Measurements from ENCODE around the gene NUAK2.
"Not testable (repeated sequence)": the region's sequence is repeated elsewhere in the genome, so short reads cannot be mapped to it uniquely, and the experiment has no call there.

Gene NUAK2

DNA sequence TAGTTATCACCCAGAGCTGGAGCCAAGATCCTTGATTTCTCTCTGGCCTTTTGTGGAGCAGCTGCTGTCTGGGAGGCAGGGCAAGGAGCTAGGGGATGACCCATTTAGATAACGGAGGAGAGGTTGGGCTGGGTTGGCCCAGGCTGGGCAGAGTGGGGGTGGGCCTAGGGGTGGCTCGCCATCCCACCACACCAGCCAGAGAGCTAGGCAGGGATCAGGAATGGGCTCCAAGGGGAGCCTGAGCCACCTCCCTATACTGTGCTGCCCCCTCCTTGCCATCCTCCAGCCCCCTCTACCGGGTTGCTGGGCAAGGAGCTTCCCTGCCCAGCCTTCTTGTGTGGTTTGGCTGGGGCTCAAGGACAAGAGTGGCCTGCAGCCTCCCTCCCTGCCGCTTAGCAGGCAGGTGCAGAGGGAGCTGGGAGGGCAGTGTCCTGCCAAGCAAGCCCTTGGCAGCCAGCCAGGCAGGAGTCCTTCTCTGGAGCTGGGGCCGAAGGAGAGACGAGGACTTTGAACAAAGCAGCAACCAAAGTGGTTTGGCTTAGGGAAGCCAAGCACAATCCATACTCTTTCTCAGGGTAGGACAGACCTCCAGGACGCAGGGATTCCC lies 4.1 kb downstream of the NUAK2 start:
- DNase-seq, result peak; percentile 90 to 97

DNA sequence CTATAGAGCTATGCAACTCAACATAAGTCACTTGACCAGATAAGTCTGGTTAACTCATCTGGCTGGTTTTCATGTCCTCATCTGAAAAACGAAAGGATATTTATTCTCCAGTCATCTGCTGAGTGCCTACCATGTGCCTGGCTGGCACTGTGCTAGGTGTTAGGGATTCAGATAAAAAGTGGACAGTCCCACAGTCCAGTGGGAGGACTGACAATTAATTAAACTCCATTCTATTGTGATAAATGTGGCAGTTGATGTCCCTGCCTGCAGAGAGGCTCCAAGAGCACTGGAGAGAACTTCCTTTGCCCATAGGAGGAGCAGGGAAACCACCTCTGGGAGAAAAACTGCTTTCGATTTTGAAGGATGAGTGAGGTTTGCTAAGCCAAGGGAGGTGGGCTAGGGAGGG lies 5.4 kb downstream of the NUAK2 start:
- DNase-seq, result no peak

DNA sequence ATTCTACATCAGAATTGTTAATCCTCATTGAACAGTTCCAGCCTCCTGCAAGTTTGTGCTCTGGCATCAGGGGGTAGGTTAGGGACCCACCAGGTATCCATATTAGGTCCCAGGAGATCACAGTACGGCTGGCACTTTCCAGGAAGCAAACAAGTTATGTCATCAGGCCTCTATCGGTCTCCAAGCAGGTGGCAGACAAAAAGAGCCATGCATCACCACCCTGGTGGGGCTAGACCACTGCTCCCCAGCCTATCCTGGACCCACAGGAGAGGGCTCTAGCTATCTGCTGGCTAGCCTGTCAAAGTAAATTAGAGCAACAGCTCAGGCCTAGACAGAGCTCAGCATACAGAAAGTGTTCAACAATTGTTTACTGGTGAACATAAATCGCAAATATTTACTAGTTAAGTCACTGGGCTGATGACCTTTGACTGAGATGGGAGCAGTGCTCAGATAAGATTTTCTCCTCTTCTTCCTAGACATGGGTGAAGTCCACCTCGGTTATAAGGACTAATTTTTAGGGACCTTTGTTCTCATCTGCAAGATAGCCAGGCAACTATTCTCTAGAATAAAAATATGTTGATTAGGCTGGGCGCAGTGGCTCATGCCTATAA lies 6.4 kb downstream of the NUAK2 start:
- DNase-seq, result peak; percentile 32 to 49

DNA sequence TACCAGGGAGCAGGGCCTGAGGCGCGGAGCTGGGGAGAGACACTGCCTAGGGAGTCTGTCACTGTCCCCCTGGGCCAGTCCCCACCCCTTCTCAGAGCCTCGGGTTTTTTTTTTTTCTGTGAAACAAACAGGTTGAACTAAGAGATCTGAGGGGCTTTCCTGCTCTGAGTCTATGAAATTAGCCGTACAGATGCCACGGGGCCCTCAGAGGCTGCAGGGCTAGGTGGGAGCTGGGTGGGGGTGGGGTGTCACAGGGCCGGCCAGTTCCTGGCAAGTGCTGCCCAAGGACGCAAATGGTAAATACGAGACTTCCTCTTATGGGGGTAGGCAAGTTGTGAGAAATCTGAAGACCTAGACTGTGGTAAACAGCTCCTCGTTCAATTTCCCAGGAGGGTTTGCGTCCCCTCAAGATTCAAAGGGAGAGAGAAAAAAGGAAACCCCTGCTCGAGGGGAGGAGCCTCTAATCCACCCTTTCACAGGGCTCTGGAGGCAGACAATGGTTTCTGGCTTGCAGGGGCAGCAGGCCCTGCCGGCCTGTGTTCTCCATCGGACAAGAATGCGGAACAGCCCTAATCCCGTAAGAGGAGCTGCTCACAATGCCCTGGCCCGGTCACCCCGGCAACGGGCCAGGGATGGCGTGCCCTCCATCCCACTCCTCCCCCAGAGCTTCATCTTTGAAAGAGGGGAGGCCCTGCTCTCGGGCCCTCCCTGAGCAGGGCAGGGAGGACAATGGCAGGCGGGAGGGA lies 7.8 kb downstream of the NUAK2 start:
- no peak for DNase-seq

DNA sequence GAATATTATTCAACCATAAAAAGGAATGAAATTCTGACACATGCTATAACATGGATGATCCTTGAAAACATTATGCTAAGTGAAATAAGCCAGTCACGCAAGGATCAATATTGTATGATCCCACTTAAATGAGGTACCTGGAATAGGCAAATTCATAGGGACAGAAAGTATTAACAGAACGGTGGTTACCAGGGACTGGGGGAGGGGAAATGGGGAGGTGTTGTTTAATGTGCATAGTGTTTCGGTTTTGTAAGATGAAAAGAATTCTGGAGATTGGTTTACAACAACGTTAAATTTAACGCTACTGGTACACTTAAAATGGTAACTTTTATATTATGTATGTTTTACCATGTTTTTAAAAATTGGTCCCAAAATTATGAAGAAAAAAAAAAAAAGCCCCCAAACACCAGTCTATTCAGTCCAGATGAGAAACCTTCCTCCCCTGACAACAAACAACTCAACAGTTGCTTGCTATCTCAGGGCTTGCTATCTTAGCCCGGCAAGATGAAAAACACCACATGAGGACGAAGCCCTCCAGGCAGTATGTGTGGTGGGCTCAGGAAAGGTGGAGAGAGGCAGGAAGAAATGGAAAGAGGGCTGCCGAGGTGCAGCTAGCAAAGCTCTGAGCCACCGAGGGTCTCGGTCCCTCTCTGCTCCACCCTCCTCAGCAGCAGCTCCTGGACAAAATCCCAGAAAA lies 8.5 kb downstream of the NUAK2 start:
- no peak for DNase-seq

DNA sequence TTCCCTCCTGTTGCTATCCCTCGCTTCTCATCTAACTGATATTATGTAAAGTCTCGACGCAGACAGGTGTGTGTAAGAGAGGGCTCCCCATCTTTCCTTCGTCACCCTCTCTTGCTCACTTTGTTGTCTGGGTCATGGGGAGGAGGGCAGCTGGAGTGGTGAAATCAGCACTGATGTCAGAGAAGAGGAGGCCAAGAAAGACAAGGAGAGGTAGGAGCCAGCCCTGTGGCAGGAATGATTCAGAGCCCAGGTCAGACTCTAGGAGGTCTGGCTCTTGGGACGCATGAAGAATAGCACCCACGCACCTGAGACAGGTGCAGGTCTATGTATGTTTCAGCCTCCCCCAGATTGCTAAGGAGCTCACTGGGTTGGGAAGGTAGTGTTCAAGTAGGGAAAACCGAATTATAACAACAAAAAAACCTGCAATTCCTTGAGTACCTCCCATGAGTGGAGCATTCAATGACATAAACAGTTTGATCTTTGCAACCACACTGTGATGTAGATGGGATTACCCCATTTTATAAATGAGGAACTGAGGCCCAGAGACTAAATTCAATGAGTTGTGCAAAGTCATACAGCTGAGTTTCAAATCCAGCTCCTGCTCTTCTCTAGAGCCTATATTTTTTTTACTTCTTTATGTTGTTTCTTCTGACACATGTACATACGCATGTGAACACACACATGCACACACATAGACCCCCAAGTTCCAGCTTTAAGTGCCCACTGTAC lies 10.4 kb downstream of the NUAK2 start:
- no peak for DNase-seq

DNA sequence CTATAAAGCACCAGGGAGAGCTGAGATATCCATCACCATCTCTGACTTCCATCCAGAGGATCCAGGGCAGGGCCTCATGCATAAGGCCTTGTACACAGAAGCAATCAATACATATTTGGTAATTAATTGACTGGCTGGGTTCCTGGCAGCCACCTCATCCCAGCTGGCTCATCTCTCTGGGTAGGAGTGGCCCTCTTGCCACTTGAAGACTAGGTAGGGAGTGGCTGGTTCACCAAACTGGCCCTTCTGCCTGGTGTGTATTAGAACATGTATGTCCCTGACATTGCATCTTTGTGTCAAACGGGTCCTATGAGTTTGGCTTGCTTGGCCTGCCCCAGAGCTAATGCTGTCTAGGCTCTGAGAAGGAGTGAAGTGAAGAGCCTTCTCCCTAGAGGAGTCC lies 11.8 kb downstream of the NUAK2 start:
- DNase-seq, result no peak

DNA sequence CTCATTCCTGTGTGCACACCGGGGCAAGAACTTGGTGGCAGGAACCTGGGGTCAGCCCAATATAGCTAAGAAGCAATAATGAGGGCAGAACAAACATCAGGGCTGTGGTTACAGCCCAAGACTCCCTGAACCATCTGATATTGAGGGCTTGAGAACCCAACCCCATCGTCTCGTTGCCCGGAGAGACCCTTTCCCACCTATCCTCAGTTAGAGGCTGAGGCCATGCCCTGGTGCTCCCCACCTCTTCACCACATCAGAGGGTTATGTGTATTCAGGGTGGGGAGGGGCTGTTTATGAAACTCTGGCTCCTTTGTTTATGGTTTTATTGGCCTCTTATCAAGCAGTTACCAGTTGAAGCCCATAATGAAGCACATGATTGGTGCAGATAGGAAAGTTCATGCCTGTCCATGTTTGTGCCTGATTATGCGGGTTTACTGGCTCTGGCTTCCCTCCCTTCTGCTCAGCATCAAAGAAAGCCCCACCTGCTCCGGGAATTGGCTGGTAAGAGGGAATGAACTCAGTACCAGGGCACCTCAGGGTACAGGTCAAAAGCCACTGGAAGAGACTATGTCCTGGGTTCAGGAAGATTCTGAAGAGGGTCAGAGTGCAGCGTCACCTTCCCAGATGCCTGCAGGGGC lies 14.5 kb downstream of the NUAK2 start:
- no peak for DNase-seq

DNA sequence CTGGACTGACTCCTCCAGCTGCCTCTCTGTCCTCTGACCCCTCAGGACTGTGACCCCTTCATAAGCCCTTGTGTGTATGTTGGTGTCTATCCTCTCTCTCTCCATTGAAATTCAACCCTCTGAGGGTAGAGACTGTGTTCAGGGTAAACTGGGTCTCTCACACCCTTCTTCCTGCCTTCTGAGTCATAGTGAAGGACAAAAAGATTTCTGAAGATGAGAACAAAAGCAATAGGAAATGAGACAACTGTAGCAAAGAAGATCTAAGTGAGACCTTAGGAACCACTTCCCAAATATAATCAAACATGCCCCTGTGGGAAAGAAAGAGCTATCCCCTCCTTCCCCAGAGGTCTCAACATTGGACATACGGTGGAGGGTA lies 16.9 kb downstream of the NUAK2 start:
- no peak for DNase-seq

DNA sequence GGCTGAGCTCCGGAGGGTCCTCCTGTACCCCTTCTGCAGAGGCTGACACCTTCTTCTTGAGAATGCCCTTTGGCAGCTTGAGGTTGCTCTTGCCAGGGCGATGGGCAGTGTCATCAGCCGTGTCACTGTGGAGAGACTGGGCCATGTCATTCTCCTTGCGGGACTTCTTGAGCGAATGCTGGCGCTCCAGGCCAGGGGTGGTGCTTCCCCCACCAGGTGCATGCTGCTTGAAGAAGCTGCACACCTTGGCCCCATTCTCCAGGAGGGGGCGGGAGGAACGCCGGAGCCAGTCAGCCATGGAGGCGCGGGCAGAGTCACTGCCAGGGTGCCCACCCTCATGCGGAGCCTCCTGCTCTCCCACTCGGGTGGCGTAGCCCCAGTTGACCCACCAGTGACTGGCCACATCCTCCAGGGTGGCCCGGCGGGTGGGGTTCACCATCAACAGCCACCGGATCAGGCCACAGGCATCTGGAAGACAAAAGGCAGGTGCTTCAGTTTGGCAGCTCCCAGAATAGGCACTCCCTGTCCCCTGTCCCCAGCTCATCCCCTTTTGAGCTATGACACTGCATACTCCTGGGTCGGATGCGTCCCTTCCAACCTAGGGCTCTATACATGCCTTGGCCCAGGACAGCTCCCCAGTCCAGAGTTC lies 17.4 kb downstream of the NUAK2 start:
- no peak for DNase-seq

DNA sequence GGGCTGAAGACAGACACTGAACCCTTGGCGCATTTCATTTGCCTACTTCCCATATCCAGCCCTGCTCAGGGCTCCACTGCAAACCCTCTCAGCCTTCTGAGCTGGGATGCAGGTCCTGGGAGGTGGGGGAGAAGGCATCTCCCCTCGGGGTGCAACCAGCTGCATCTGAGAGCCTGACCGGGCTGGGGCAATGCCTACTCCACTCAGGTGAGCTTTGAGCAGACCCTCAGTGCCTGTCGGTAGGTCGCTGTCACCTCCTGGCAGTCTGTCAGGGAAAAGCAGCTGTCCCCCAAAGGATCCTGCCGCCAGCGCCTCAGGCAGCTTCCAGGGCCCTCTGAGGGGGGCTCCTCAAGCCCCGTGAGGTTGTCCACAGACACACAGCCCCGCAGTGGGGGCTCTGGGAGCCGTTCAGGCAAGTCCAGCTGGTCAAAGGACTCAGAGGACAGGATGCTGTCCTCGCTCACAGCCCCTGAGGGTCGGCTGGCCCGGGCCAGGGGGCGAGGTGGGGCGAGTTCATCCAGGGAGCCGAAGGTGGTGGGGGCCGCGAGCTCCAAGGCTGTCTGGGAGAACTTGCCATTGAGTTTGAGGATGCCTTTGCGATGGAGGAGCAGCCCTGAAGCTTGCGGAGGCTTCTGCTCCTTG lies 18.2 kb downstream of the NUAK2 start:
- no peak for DNase-seq

DNA sequence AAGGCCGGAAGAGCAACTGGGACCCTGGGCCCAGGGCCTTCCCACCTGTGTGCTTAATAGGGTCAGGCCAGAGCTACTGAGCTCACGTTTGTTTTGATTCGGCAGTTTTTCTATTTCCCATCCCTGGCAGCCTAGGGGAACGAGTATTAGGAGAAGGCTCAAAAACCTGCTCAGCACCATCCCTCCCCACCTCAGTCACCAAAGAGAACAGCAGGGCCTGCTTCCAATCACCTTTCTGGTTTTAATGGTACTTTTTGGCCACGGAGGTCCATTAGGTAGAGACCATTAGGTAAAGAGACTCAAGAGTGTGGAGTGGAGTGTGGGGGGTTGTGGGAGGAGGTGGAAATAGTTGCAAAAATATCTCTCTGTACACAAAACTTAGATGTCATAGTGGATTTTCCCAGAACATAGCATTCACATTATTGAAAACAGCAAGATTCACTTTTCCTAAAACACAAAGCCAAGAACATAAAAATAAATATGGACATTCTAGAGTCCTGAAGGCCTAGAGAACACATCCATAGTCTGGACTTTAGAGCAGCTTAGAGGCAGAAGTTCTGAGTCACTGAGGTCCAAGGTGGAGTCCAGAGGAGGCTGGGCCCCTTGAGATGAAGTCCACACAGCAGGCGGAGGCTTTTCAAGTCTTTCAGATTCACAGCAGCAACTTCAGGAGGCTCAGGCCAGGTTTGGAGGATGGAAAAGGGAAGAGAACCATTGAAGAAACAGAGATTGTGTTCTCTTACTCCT lies 19.5 kb downstream of the NUAK2 start:
- no peak for DNase-seq

DNA sequence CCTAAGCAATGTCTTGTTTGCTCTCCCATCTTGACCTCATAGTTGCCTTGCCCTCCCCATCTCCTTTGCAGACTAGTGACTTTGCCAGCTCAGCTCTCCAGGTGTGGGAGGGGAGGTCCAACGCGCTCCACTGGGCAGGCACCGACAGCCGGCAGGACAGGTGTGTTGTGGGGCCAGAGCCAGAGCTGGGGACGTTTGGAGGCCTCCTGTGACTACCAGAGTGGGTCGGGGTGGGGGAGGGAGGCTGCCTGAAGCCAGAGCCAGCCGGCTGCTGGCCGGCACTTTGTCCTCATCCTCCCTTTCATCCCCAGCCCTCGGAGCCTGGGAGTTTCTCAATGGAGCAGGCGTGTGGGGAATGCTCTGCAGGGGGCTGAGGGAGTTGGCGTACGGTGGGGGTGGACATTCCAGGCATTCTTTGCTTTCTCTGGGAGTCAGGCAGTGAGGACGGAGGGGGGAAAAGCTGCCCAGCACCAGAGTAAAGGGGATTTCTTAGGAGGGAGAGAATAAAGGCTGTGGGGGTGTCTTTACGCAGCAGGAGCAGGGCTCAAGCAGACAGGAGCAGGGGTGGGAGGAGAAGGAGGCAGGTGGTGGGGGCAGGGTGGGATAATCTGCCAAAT lies 20.2 kb downstream of the NUAK2 start:
- peak in 1 of 2 experiments; percentile 23 for DNase-seq

DNA sequence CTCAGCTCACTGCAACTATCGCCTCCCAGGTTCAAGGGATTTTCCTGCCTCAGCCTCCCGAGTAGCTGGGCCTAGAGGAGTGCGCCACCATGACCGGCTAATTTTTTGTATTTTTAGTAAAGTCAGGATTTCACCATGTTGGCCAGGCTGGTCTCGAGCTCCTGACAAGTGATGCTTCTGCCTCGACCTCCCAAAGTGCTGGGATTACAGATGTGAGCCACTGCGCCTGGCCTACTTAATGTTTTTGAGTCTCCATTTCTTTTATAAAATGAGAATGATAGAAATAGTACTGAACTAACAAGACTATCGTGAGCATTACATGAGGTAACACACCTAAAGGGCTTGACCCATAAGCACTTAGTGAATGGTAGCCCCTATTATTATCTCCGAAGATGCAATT lies 21.4 kb downstream of the NUAK2 start:
- no peak for DNase-seq

DNA sequence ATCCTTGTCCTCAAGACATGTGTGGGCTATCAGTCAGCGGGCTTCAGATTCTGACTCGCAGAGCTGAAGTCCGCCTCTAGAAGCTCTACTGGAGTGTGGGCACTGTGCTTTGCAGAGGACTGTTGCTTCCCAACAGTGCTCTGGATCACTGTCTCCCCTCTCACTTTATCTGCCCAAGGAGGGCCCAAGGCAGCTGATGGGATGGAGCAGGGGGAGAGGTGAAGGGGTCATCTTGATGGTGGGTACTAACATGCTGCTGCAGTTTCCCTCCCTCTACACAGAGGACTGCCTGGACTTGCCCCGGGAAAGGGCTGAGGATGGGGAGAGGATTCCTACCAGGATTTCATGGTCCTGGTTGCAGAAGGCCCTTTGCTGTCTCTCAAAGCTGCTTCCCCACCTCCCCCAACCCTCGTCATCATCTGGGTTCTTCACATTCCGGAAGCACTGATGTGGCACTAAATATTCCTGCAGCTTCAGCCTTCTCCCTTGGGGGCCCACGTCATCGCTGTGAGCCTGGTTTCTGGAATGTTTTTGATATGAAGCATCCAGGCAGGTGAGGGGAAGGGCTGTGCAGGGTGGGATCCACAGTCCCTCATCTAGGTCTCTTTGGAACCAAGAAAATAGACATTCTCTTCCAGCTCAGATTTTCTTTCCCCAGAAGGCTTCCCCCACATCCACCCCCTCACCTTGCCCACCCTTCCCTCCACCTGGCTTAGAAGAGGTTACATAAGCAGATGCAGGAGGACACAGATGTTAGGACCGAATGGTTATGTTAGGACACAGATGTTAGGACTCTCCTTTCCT lies 23.2 kb downstream of the NUAK2 start:
- DNase-seq, result peak; percentile 7 to 19

DNA sequence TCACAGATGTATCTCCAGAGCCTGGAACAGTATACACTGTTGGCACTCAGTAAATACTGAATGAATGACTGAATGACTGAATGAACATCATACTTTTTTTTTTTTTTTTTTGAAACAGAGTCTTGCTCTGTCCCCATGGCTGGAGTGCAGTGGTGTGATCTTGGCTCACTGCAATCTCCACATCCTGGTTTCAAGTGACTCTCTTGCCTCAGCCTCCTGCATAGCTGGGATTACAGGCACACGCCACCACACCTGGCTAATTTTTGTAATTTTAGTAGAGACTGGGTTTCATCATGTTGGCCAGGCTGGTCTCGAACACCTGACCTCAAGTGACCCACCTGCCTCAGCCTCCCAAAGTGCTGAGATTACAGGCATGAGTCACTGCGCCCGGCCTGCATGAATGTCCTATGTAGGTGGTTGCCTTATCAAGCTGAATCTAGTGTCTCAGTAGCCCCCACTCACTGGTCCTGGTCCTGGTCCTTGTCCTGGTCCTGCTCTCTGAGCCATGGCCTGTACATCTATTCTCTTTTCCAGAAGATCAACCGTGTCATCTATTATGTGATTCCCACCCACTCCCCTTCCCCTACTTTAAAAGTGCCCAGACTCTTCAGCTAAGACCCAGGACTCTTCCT lies 23.9 kb downstream of the NUAK2 start:
- DNase-seq, result not testable (repeated sequence)

DNA sequence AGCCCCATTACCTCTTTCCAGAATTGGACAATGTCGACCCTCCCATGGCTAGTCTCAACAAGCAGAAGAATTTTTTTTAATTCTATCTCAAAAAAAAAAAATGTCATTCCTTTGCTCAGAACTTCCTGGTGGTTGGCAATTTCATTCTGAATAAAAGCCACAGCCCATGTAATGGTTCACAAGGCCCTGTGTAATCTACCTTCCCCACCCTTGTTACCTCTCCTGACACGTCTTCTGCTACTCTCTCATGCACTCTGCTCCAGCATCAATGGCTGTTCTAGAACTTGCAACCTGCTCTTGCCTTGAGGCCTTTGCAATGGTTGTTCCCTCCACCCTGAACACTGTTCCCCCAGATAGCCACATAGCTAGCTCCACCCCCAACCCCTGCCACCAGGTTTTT lies 25.4 kb downstream of the NUAK2 start:
- no peak for DNase-seq

DNA sequence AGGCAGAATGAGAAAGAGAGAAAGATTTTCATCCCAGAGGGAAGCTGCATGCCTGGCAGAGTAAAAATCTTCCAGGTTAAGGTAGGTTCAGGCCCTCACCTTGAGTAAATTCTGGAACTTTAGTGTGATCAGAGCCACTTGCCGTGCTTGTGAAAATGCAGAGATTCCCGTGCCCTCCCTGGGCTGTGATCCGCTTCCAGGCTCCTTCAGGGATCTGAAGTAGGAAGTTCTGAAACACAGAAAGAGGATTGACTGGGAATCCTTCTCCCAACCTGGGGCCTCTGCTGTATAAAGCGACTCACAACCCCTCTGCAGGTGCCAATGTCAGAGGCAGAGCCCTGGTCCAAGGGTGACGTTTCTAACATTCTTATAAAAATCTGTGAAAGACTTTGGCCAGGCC lies 26.6 kb downstream of the NUAK2 start:
- DNase-seq, result no peak
